ENCODE data around the gene LTB4R. TPM values are rescaled to one million over a fixed set of nuclear protein-coding genes. Genes with fewer than 3 reads are reported as not detected.

The LTB4R gene
- total RNA-seq, 1 experiment from 2014 or later = 9.4 TPM

GRCh38 chr14:24312736-24313507 lies 1.6 kb downstream of the LTB4R start (continued):
- TF ChIP-seq MAX (CRISPR knock-in tag; IDR thresholded peaks at IDR 0.05) (no peak), ATF6 (CRISPR knock-in tag; IDR thresholded peaks at IDR 0.05) (no peak), TEAD1 (CRISPR knock-in tag; IDR thresholded peaks at IDR 0.05) (no peak), USF2 (CRISPR knock-in tag; IDR thresholded peaks at IDR 0.05) (no peak), TEAD4 (CRISPR knock-in tag; IDR thresholded peaks at IDR 0.05) (no peak), CREM (CRISPR knock-in tag; IDR thresholded peaks at IDR 0.05) (no peak), TP53 (CRISPR knock-in tag; IDR thresholded peaks at IDR 0.05) (no peak), ZNF671 (CRISPR knock-in tag; IDR thresholded peaks at IDR 0.05) (no peak), NFATC4 (CRISPR knock-in tag; IDR thresholded peaks at IDR 0.05) (no peak), FOXK1 (CRISPR knock-in tag; IDR thresholded peaks at IDR 0.05) (no peak), FOXP4 (CRISPR knock-in tag; IDR thresholded peaks at IDR 0.05) (no peak)
- TF ChIP-seq, protein P1, sequence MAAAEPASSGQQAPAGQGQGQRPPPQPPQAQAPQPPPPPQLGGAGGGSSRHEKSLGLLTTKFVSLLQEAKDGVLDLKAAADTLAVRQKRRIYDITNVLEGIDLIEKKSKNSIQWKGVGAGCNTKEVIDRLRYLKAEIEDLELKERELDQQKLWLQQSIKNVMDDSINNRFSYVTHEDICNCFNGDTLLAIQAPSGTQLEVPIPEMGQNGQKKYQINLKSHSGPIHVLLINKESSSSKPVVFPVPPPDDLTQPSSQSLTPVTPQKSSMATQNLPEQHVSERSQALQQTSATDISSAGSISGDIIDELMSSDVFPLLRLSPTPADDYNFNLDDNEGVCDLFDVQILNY (CRISPR knock-in tag; IDR thresholded peaks at IDR 0.05) = no peak
- TF ChIP-seq, protein P2, sequence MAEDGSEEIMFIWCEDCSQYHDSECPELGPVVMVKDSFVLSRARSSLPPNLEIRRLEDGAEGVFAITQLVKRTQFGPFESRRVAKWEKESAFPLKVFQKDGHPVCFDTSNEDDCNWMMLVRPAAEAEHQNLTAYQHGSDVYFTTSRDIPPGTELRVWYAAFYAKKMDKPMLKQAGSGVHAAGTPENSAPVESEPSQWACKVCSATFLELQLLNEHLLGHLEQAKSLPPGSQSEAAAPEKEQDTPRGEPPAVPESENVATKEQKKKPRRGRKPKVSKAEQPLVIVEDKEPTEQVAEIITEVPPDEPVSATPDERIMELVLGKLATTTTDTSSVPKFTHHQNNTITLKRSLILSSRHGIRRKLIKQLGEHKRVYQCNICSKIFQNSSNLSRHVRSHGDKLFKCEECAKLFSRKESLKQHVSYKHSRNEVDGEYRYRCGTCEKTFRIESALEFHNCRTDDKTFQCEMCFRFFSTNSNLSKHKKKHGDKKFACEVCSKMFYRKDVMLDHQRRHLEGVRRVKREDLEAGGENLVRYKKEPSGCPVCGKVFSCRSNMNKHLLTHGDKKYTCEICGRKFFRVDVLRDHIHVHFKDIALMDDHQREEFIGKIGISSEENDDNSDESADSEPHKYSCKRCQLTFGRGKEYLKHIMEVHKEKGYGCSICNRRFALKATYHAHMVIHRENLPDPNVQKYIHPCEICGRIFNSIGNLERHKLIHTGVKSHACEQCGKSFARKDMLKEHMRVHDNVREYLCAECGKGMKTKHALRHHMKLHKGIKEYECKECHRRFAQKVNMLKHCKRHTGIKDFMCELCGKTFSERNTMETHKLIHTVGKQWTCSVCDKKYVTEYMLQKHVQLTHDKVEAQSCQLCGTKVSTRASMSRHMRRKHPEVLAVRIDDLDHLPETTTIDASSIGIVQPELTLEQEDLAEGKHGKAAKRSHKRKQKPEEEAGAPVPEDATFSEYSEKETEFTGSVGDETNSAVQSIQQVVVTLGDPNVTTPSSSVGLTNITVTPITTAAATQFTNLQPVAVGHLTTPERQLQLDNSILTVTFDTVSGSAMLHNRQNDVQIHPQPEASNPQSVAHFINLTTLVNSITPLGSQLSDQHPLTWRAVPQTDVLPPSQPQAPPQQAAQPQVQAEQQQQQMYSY (CRISPR knock-in tag; IDR thresholded peaks at IDR 0.05) = no peak
- TF ChIP-seq, protein P3, sequence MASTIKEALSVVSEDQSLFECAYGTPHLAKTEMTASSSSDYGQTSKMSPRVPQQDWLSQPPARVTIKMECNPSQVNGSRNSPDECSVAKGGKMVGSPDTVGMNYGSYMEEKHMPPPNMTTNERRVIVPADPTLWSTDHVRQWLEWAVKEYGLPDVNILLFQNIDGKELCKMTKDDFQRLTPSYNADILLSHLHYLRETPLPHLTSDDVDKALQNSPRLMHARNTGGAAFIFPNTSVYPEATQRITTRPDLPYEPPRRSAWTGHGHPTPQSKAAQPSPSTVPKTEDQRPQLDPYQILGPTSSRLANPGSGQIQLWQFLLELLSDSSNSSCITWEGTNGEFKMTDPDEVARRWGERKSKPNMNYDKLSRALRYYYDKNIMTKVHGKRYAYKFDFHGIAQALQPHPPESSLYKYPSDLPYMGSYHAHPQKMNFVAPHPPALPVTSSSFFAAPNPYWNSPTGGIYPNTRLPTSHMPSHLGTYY (CRISPR knock-in tag; IDR thresholded peaks at IDR 0.05) = no peak

- CTCF ChIA-PET = interaction anchor here (4.2 kb wide), 1 partner anchor 118 kb away, joined by 18 read pairs; no protein-coding TSS in a partner anchor
- H3K27me3 Mint-ChIP-seq (ENCODE audit: low read depth) = peaks cover 70% of the 10 kb centered on the region
- TF ChIP-seq ZBTB21 (CRISPR knock-in tag; IDR thresholded peaks at IDR 0.05; ENCODE audit: borderline replicate concordance) (no peak), ZNF317 (CRISPR knock-in tag; IDR thresholded peaks at IDR 0.05; ENCODE audit: borderline replicate concordance, low read depth) (no peak), MLX (CRISPR knock-in tag; IDR thresholded peaks at IDR 0.05) (no peak), CTCF (IDR thresholded peaks at IDR 0.05) (no peak), JAZF1 (CRISPR knock-in tag; IDR thresholded peaks at IDR 0.05) (no peak), ATF2 (CRISPR knock-in tag; IDR thresholded peaks at IDR 0.05; ENCODE audit: borderline replicate concordance, low read depth) (no peak)
Measured at GRCh38 chr14:24313913-24314312, 2.6 kb downstream of the LTB4R start.

More at GRCh38 chr14:24313913-24314312, 2.6 kb downstream of the LTB4R start:
- Mint-ChIP-seq H3K4me3 (no peak overlapping the region), H3K36me3 (peaks cover 3% of the 10 kb centered on the region; the same call in 1 of the 2 replicates), H3K4me1 (peaks cover 9% of the 10 kb centered on the region), H3K27ac (no peak overlapping the region), H3K9me3 (no peaks in the 10 kb centered on the region)
- DNase-seq (ENCODE audit: low spot score) (no peak), ATAC-seq (no peak)
- POLR2A ChIA-PET = no interaction called here

All from WTC11 (cell line).